ENCODE results near the gene TNRC6C.
"Not testable (repeated sequence)": the region's sequence is repeated elsewhere in the genome, so short reads cannot be mapped to it uniquely, and the experiment has no call there.

TNRC6C gene

DNA sequence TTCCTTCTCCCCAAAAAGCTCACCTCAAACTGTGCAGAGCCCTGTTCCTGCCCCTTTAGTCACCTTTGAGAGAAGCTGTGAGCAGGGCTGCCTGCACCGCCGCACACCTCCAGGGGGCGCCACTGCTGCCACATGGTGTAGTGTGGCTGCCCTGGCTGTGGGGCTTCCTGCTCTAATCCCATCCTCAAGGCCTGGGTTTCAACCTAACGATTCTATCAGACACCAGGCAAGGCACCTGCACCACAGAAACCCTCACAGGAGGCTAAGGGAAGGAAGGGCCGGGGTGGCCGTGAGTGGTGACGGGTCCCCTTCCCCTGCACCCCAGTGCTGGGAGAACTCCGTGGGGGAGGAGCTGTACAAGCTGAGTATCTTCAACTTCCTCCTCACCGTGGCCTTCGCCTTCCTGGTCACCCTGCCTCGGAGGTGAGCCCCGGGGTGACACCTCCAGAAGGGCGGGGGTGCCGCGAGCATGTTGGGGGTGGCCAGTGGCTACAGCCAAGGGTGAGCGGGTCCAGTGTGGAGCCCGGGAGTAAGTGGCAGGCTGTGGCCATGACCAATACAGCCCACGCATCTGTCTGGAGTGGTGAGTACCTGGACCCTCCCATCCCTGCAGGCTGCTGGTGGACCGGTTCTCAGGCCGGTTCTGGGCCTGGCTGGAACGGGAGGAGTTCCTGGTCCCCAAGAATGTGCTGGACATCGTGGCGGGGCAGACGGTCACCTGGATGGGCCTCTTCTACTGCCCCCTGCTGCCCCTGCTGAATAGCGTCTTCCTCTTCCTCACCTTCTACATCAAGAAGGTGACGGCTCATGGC, 179.1 kb downstream of the TNRC6C start:
- peak overlapping the region; percentile 35 for H3K4me2 ChIP-seq (ENCODE audit: low read depth, low read length, poor library complexity, severe bottlenecking)
- peaks cover 42% of the 10 kb centered on the region for H3F3A ChIP-seq (ENCODE audit: insufficient read depth)
- peak overlapping the region; percentile 76 for H3K27ac ChIP-seq (ENCODE audit: low read depth, low read length)

DNA sequence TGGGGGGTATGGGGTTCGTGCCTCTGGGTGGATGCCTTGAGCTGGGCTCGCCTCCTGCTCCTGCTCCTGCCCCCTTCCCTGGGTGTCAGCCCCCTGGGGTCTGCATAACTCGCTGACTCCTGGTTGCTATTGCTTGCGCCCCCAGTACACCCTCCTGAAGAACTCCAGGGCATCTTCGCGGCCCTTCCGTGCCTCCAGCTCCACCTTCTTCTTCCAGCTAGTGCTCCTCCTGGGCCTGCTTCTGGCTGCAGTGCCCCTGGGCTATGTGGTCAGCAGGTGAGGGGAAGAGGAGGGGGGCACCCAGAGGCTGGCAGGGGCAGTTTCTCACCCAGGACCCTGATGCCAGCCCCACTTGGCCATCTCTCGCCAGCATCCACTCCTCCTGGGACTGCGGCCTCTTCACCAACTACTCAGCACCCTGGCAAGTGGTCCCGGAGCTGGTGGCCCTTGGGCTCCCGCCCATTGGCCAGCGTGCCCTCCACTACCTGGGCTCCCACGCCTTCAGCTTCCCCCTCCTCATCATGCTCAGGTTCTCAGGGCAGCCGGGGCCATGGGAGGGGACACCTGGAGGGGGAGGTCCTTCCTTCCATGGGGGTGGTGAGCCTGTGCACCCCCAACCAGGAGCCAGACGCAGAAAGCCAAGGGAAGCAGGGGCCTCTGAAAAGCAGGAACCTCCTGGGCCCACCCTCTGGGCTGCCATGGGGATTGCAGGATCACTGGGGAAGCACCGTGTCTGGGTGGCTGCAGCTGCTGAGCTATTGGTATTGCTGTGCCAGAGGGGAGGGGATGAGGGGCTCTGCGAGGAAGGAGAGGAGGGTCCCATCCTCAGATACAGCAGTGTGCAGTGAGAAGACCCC, 179.9 kb downstream of the TNRC6C start:
- Histone ChIP-seq H3K79me2 (ENCODE audit: insufficient read depth, low read length) (no peaks in the 10 kb centered on the region; the same call in 1 of the 2 replicates), H3K9me2 (replicated peaks; ENCODE audit: insufficient read depth, low read length) (no peaks in the 10 kb centered on the region), H3K27me3 (ENCODE audit: low read length) (no peaks in the 10 kb centered on the region), H3K27ac (ENCODE audit: low read depth, low read length) (peak overlapping the region; percentile 76), H3K36me3 (ENCODE audit: low read length) (no peaks in the 10 kb centered on the region), H3F3A (ENCODE audit: insufficient read depth) (peaks cover 35% of the 10 kb centered on the region), H3K4me3 (ENCODE audit: insufficient read depth, low read length, poor library complexity, severe bottlenecking) (no peak overlapping the region), H3K9ac (ENCODE audit: low read length) (0 out of 2 replicates have a peak overlapping the region, but pooled peaks have one; percentile 33), H3K4me2 (ENCODE audit: low read depth, low read length, poor library complexity, severe bottlenecking) (no peak overlapping the region), H2AFZ (ENCODE audit: low read depth, low read length, severe bottlenecking) (no peak overlapping the region), H3K9me3 (ENCODE audit: insufficient read depth, low read length) (no peaks in the 10 kb centered on the region), H4K20me1 (ENCODE audit: low read depth, low read length) (no peaks in the 10 kb centered on the region)
- TF ChIP-seq, protein P1, sequence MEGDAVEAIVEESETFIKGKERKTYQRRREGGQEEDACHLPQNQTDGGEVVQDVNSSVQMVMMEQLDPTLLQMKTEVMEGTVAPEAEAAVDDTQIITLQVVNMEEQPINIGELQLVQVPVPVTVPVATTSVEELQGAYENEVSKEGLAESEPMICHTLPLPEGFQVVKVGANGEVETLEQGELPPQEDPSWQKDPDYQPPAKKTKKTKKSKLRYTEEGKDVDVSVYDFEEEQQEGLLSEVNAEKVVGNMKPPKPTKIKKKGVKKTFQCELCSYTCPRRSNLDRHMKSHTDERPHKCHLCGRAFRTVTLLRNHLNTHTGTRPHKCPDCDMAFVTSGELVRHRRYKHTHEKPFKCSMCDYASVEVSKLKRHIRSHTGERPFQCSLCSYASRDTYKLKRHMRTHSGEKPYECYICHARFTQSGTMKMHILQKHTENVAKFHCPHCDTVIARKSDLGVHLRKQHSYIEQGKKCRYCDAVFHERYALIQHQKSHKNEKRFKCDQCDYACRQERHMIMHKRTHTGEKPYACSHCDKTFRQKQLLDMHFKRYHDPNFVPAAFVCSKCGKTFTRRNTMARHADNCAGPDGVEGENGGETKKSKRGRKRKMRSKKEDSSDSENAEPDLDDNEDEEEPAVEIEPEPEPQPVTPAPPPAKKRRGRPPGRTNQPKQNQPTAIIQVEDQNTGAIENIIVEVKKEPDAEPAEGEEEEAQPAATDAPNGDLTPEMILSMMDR (IDR thresholded peaks at IDR 0.05; ENCODE audit: insufficient read depth, low read length, poor library complexity, severe bottlenecking), result no peak
- TF ChIP-seq EZH2phosphoT487 (conservative IDR thresholded peaks at IDR 0.05; ENCODE audit: low read length), result no peak

More for the DNA sequence above, 179.1 kb downstream of the TNRC6C start:
- Histone ChIP-seq H3K9me3 (ENCODE audit: insufficient read depth, low read length) (no peaks in the 10 kb centered on the region), H3K9me2 (replicated peaks; ENCODE audit: insufficient read depth, low read length) (no peaks in the 10 kb centered on the region), H3K36me3 (ENCODE audit: low read length) (no peaks in the 10 kb centered on the region), H2AFZ (ENCODE audit: low read depth, low read length, severe bottlenecking) (no peak overlapping the region), H3K9ac (ENCODE audit: low read length) (peak overlapping the region; percentile 33), H3K4me3 (ENCODE audit: insufficient read depth, low read length, poor library complexity, severe bottlenecking) (no peak overlapping the region), H3K79me2 (ENCODE audit: insufficient read depth, low read length) (peaks cover 6% of the 10 kb centered on the region; the same call in 1 of the 2 replicates), H4K20me1 (ENCODE audit: low read depth, low read length) (no peaks in the 10 kb centered on the region), H3K27me3 (ENCODE audit: low read length) (no peaks in the 10 kb centered on the region)
- no peak for TF ChIP-seq EZH2phosphoT487 (conservative IDR thresholded peaks at IDR 0.05; ENCODE audit: low read length)
- TF ChIP-seq, protein P1 (IDR thresholded peaks at IDR 0.05; ENCODE audit: insufficient read depth, low read length, poor library complexity, severe bottlenecking), result peak; percentile 87

DNA sequence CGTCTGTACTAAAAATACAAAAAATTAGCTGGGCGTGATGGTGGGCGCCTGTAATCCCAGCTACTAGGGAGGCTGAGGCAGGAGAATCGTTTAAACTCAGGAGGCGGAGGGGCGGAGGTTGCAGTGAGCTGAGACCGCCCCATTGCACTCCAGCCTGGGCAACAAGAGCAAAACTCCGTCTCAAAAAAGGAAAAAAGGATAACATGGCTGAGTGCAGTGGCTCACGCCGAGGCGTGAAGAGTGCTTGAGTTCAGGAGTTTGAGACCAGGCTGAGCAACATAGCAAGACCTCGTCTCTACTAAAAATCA, 181.3 kb downstream of the TNRC6C start:
- H2AFZ ChIP-seq (ENCODE audit: low read depth, low read length, severe bottlenecking); H3K9ac ChIP-seq (ENCODE audit: low read length); H3K4me3 ChIP-seq (ENCODE audit: insufficient read depth, low read length, poor library complexity, severe bottlenecking); H3K36me3 ChIP-seq (ENCODE audit: low read length); H3K27me3 ChIP-seq (ENCODE audit: low read length); H3K9me3 ChIP-seq (ENCODE audit: insufficient read depth, low read length); H3K4me2 ChIP-seq (ENCODE audit: low read depth, low read length, poor library complexity, severe bottlenecking); H3K79me2 ChIP-seq (ENCODE audit: insufficient read depth, low read length); H3K27ac ChIP-seq (ENCODE audit: low read depth, low read length); H3K9me2 ChIP-seq (replicated peaks; ENCODE audit: insufficient read depth, low read length); H4K20me1 ChIP-seq (ENCODE audit: low read depth, low read length): not testable (repeated sequence)
- H3F3A ChIP-seq (ENCODE audit: insufficient read depth), result peaks cover 36% of the 10 kb centered on the region

Measured in SU-DHL-6 (cell line).